Suprapubic skin (tissue), 3 donors: Measurements from ENCODE around the gene ZNF276.

Experiments used
- CTCF ChIP-seq, 2 donors: fragments of 200-600 bp in 1 of 2; fragments of 450-650 bp in 1 of 2; sonication (generic) in 1 of 2; IDR thresholded peaks; one replicate each; pipeline ENCODE4 v1.5.1; 2016 to 2019; ENCODE audit warnings: antibody characterized with exemption in 2 of 2, mild to moderate bottlenecking in 1 of 2, moderate library complexity in 1 of 2
- POLR2AphosphoS5 ChIP-seq, 3 donors: sonication (generic); formaldehyde crosslinking; IDR thresholded peaks; one replicate each; pipeline ENCODE4 v1.6.1; 2017; ENCODE audit warnings: antibody characterized with exemption in 3 of 3

GRCh38 chr16:89689142-89689541 lies 32.2 kb upstream of the ZNF276 start:
- TF ChIP-seq CTCF (IDR thresholded peaks at IDR 0.05) (no peak), POLR2AphosphoS5 (IDR thresholded peaks at IDR 0.05) (no peak)
